ENCODE results near the gene NDUFS2.

The NDUFS2 gene

DNA sequence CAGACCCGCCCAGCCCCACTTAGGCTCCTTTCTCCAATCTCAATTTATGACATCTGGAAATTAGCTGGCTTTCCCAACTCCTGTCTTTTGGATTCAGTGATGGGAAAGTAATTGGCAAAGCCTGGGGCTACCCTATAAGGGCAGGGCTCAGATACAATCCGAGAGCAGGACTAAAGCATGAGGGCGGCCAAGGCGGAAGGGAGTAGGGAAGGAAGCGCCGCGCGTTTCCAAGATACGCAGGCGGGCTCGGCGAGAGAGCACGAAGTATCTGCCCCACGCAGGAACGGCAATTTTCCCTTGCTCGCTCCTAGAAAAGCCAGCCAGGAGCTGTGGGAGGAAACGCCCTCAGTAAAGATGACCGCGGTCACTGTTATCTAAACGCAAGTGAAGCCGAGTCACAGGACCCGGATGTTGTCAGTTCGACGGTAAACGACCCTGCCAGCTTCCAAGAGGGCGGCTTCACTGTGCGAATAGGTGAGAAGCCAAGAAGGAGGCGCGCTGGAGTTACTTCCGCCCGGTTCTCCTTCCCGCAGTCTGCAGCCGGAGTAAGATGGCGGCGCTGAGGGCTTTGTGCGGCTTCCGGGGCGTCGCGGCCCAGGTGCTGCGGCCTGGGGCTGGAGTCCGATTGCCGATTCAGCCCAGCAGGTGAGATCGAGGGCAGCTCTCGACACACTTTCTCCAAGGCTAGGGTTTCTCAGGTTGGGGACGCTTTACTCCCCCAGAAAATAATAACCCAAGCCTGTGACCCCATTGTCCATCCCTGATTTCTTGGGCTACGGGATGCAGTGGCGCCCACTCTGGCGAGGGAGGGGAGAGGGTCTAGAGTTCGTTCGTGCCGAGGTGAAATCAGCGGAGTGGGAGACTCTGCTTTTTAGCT is at the start of gene NDUFS2:
TSS of gene NDUFS2 (plus strand) at position 532 of the 877 bp plus-strand sequence. CDS start at position 551, 19 bp downstream.
- peak; percentile 99 for DNase-seq

DNA sequence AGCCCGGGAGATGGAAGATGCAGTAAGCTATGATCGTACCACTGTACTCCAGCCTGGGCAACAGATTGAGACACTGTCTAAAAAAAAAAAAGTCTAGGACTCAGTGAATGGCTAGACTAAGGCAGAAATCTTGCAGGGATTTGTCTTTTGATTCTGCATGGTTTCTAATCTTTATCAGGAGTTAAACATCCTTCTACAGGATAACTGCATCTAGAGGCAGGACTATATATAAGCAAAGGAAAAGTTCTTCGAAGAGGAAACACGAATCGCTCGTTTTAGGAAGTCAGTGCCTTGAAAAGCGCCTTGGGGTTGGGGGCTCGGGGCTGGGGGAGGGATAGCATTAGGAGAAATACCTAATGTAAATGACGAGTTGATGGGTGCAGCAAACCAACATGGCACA is 49.0 kb upstream of the NDUFS2 start:
- no peak for DNase-seq

DNA sequence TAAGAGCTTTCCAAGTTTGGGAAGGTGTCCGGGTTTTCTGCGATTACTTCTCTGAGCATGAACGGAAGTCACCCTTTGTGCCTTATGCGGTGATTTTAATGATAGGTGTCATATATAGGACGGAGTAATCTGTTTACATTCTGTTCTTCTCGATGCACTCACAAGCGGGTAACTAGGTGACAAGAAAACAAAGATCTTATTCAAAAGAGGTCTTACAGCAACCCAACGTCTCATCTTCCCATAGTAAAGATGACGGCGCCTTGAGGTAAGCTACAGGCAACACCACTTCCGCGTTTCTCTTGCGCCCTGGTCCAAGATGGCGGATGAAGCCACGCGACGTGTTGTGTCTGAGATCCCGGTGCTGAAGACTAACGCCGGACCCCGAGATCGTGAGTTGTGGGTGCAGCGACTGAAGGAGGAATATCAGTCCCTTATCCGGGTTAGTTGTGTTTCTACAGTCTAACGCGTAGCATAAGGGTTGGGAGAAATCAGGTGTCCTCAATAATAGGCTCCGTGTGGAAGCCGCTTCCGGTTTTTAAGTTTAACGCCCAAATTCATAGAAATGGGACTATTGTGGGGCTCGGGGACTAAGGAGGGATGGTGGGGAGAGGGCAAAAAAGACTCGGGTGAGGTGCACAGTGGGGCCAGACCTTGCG is 48.4 kb upstream of the NDUFS2 start, which contains the start of gene UFC1:
TSS of gene UFC1 (plus strand) at position 297 of the 656 bp plus-strand sequence. CDS start at position 317, 20 bp downstream.
- peak; percentile 91 for DNase-seq

DNA sequence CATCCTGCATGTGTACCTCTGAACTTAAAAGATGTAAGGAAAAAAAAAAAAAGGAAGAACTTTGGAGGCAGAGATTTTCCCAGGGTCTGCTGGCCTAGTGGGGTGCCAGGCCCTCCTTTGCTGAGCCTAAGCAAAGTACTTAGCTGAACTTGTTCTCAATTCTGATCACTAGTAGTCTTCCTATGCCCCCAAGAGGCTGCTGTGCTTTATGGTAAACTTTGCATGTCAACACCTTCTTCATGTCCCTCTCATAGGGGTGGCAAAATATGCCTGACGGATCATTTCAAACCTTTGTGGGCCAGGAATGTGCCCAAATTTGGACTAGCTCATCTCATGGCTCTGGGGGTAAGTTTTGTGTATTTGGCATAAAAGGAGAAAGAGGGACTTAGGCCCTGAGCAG is 44.3 kb upstream of the NDUFS2 start:
- DNase-seq = no peak

DNA sequence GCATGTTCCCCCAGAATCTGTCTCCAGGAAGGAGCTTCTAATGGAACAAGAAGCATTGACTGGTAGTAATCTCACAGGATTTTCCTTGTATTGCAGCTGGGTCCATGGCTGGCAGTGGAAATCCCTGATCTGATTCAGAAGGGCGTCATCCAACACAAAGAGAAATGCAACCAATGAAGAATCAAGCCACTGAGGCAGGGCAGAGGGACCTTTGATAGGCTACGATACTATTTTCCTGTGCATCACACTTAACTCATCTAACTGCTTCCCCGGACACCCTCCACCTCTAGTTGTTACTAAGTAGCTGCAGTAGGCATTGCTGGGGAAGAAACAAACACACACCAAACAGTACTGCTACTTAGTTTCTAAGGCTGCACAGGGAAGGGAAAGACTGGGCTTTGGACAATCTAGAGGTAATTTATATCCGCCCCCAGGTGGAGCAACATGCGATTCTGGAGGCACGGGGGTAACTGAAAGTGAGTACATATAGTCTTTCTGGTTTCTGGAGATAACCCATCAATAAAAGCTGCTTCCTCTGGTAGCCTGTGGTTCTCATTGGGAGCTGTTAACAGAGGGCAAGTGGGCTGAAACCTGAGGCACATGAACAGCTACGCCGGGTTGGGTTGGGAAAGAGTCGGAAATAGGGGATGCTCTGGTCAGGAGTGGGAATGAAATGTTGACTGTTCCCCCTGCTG is 43.7 kb upstream of the NDUFS2 start:
- no peak for DNase-seq

DNA sequence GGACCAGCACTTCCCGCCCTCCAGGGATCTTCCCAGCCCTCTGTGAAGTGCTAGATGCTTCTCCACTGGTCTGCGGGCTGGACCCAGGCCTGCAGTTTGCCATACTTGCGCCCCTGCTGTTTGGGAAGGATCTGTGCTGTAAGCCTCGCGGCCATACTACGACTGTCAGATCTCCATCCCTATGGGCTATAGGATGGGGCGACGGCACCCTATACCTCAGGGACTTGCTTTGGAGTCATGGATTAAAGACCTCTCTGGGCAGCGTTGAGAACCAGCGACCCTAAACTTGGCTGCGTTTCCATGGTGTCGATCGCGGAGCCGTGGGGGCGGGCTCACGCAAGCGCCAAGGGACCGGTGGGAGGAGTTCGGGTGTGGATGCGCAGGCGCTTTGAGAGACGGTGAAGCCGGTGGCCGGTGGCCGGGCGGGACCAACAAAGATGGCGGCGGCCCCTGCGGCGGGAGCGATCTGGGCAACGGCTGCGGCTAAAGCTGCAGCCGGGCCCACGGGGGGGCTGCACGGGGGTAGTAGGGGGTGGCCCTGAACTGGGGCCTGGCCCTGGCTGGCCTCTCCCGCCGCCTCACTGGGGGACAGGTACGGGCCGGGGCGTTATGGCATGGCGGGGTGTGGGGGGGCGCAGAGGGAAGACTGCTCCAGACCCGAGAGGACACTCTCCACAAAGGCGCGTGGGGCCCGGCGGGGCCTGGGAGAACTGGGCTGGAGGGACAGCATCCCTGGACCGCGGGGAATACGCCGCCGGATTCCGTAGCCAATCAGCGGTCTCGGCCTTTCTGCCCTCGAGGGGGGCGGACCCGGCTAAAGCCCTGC is 42.9 kb upstream of the NDUFS2 start, which contains the start of gene USP21:
TSS of gene USP21 (plus strand) at position 414 of the 826 bp plus-strand sequence. CDS start 1,141 bp downstream, outside the sequence.
- DNase-seq = peak; percentile 94

DNA sequence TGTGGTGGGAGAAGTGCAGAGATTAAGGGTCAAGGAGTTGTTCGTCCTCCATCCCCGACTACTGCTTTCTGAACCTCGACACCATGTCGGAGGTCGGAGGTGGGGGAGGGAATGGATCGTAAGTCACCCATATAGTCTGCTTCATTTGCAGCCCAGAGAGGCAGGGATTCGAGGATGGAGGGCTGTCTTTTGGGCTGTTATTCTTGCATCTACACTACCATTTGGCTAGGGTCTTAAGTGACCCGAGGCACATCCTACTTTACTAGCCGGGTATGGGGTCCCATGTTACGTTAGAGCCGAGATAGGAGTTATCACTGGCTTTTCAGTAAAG is 42.3 kb upstream of the NDUFS2 start:
- no peak for DNase-seq

DNA sequence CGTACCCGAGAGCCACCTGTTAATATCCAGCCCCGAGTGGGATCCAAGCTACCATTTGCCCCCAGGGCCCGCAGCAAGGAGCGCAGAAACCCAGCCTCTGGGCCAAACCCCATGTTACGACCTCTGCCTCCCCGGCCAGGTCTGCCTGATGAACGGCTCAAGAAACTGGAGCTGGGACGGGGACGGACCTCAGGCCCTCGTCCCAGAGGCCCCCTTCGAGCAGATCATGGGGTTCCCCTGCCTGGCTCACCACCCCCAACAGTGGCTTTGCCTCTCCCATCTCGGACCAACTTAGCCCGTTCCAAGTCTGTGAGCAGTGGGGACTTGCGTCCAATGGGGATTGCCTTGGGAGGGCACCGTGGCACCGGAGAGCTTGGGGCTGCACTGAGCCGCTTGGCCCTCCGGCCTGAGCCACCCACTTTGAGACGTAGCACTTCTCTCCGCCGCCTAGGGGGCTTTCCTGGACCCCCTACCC is 41.5 kb upstream of the NDUFS2 start:
- DNase-seq = no peak

DNA sequence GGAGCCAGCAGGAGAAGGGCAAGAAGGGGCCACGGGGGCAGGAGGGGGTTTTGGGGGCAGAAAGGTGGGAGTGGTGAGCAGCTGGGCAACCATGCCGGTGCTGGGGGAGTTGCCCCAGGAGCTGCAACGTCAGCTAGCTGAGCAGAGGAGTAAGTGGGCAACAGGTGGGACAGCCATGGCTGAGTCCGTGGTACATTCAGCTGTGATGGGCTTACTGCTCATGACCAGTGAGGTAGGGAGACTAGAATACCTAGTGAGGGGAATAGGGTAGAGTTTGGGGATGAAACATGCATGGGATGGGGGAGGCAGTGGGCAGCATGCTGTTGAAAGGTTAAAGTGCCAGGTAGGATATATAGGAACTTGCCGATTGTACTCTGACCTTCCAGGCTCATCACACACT is 40.5 kb upstream of the NDUFS2 start:
- DNase-seq = no peak

DNA sequence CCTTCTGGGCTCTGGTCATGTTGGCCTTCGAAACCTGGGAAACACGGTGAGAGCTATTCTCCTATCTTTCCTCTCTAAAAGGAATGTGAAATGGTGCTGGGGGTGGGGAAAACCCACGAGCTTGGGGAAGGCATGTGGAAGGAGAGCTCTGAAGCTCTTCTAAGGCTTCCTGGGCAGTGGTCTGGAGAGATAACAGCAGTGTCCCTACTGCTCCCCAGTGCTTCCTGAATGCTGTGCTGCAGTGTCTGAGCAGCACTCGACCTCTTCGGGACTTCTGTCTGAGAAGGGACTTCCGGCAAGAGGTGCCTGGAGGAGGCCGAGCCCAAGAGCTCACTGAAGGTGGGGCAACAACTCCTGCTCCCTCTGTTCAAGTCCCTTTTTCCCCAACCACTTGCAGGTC is 40.1 kb upstream of the NDUFS2 start:
- no peak for DNase-seq

DNA sequence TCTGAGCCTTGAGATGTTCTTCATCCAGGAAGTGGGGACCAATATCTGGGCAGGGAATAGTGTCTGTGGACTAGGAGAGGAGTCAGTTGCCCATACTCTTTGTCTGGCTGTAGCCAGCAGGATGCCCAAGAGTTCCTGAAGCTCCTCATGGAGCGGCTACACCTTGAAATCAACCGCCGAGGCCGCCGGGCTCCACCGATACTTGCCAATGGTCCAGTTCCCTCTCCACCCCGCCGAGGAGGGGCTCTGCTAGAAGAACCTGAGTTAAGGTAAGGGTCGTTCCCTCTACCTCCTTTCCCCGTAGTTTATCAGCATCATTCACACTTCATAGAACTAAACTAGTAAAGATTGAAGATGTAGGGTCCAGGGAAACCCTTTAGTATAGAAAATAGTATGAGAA is 39.4 kb upstream of the NDUFS2 start:
- no peak for DNase-seq

DNA sequence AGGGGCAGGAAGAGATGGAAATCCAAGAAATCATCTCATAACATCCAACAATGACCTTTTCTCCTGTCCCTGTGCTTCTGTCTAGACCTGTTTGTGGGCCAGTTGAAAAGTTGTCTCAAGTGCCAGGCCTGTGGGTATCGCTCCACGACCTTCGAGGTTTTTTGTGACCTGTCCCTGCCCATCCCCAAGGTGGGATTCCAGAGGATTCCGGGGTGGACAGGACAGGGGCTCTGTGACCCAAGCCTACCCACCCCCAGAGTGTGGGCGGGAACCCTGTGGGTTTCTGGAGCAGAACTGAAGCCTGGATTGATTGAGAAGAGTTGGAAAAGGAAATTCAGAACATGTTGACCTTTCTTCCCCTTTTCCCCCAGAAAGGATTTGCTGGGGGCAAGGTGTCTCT is 38.4 kb upstream of the NDUFS2 start:
- DNase-seq = no peak

DNA sequence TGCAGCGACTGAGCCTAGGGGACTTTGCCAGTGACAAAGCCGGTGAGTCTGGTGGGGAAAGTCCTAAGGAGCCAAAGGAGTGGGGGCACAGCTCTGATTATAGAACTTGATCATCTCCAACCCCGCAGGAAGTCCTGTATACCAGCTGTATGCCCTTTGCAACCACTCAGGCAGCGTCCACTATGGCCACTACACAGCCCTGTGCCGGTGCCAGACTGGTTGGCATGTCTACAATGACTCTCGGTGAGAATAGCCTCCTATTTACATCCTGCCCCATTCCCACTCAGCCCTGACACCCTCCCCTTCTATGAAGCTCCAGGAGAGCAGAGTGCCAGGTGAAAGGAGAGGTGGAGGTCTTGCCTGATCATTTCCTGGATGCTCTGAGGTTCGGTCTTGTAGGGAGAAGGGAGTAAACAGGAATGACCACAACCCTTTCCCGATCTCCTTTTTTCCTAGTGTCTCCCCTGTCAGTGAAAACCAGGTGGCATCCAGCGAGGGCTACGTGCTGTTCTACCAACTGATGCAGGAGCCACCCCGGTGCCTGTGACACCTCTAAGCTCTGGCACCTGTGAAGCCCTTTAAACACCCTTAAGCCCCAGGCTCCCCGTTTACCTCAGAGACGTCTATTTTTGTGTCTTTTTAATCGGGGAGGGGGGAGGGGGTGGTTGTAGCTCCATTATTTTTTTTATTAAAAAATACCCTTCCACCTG is 37.1 kb upstream of the NDUFS2 start:
- no peak for DNase-seq

DNA sequence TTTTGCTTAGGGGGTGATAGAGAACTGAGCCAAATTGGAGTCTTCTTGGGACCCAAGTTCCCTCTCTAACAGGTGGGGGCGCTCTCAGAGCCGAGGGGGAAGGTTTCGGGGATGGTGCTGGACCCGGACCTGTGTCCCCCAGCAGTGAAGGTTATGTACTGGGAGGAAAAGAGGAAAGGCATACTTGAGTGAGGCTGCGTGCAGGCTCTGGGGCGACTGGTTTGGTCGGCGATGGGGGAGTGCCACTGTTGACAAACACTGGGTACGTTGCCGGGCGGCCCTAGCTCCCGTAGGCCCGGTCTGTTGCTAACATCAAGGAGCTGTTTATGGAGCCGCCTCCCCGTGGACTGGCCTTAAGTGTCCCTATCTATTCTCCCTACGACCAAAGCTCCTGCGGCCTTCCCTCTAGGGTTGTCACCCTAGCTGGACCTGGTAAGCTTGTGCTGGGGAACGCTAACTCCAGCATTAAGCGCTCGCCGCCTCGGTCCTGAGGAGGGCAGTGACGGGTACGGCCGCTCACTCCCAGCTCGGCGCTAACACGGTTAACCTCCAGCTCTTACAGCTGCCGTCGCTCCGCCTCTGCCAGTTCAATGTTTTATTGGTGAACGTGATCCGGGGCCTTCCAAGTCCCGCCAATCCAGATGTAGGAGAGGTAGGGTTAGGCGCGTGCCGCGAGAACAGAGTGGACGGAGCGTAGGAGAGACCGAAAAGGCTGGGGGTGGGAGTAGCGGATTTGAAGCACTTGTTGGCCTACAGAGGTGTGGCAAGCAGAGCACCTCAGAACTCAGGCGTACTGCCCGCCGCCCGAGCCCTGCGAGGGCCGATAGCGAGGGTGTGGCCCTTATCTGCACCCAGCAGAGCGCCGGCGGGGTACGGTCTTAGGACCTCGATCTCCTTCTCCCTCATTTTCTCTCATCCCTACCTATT is 36.2 kb upstream of the NDUFS2 start, which contains the start of gene PPOX:
TSS of gene PPOX (plus strand) at position 685 of the 927 bp plus-strand sequence. CDS start 422 bp downstream, outside the sequence.
- peak; percentile 98 for DNase-seq

DNA sequence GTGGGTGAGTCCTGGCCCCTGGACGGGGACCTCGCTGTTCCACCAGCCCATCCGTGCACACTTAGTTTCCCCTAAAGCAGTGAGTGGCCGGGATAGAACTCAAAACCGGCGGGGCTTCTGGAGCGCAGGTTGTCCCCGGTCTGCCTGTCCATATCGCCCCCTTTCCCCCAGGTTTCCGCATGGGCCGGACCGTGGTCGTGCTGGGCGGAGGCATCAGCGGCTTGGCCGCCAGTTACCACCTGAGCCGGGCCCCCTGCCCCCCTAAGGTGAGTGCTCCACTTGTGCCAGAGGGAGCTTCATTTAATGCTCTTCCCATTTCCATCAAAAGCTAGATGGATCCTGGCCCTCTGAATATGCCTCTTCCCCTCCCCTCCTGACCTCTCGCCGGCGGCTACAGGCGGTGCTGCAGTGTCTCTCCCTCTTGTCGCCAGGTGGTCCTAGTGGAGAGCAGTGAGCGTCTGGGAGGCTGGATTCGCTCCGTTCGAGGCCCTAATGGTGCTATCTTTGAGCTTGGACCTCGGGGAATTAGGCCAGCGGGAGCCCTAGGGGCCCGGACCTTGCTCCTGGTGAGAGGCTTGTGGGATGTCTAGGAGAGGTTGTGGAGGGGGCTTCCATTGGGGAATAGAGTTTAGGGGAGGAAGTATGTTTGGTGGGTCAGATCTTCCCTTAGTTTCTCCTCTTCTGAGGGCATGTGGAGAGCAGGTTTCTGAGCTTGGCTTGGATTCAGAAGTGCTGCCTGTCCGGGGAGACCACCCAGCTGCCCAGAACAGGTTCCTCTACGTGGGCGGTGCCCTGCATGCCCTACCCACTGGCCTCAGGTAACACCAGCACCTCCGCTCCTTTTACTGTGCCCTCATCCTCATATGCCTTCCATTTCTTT is 35.3 kb upstream of the NDUFS2 start:
- DNase-seq = no peak

DNA sequence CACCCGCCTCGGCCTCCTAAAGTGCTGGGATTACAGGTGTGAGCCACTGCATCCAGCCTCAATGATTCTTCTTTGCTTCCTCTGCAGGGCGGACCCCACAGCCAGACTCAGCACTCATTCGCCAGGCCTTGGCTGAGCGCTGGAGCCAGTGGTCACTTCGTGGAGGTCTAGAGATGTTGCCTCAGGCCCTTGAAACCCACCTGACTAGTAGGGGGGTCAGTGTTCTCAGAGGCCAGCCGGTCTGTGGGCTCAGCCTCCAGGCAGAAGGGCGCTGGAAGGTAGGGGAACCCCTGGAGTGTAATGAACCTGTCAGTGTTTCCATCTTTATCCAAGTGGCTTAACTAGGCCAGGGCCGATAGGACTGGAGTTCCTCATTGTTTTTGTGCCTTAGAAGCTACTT is 33.3 kb upstream of the NDUFS2 start:
- no peak for DNase-seq

DNA sequence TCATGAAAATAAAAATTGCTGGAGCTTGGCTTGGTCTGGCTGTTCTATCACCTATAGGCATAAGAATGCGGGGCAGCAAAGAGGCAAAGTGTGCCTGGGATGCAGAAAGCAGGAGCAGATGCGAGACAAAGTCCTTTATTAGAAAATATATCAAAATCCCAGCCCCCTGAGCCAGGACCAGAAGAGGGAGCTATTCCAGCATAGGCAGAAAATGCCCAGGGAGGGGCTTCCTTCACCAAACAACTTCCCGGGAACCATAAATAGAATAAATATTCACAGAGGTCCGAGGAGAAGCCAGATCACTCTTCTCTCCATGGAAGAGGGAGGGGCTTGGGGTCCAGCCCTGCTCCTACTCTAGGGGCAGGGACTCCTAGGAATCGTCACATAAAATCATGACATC is 31.0 kb upstream of the NDUFS2 start:
- no peak for DNase-seq

DNA sequence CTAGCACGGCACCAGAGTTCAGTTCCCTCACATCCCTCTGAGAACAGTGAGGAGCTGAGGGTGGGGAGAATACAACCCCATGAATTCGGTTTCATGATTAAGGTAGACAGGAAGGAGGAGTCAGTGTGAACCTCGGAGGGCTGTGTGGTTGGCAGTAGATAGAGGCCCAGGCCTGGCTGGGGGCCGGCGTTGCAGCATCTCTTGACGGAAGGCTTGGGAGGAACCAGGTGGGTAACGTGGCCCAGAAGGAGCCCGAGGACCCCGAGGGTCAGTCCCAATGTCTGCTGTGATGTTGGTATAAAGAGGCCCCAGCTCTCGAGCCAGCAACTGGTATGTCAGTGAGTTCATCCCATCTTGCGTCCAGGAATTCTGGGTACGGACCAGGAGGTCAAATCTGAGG is 30.5 kb upstream of the NDUFS2 start:
- no peak for DNase-seq

DNA sequence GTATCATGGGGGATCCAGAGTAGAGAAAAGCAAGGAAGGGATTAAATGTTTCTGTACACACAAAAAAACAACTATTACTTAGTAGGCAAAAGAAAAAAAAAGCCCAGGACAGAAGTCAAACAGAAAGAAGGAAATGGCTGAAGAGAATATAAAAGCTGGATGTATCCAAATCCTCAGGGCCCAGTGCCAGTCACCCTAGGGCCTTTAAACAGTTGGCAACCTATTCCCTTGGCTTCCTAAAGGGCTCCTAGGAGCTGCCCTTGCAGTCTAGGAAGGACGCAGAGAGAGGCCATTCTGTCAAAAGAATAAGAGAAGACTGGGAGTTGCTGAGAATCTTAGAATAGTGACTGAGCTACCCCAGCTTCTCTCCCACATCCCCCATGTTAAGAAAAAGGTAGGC is 29.8 kb upstream of the NDUFS2 start:
- no peak for DNase-seq

Data from activated CD4-positive, alpha-beta T cell treated with anti-CD3 and anti-CD28 coated beads, Interleukin-2, amount 50 U/mL, for 16 hours (primary cell).